ENCODE data around the gene MAPK13. TPM values are rescaled to one million over a fixed set of nuclear protein-coding genes. Genes with fewer than 3 reads are reported as not detected.

Gene MAPK13
- polyA plus RNA-seq, 1 donor from 2014 or later, result 1.8 TPM

- Histone ChIP-seq H4K20me1 (ENCODE audit: insufficient read depth) (no peaks in the 10 kb centered on the region), H3F3A (ENCODE audit: insufficient read depth, low read length, poor library complexity, severe bottlenecking) (no peaks in the 10 kb centered on the region), H2AFZ (ENCODE audit: low read depth, low read length) (no peak overlapping the region), H3K79me2 (replicated peaks; ENCODE audit: insufficient read depth, low read length) (no peaks in the 10 kb centered on the region), H3K36me3 (ENCODE audit: insufficient read depth, low read length) (no peaks in the 10 kb centered on the region), H3K4me3 (ENCODE audit: low read length) (no peak overlapping the region), H3K27me3 (ENCODE audit: insufficient read depth, low read depth, low read length) (no peaks in the 10 kb centered on the region), H3K9me2 (ENCODE audit: insufficient read depth, low read length) (no peaks in the 10 kb centered on the region), H3K27ac (ENCODE audit: low read length) (no peak overlapping the region), H3K9me3 (ENCODE audit: low read length) (no peaks in the 10 kb centered on the region), H3K9ac (ENCODE audit: low read length) (no peak overlapping the region), H3K4me2 (ENCODE audit: low read length) (no peak overlapping the region)
- TF ChIP-seq CTCF (IDR thresholded peaks at IDR 0.05; ENCODE audit: poor library complexity, severe bottlenecking), result no peak
- no peak for TF ChIP-seq RAD21 (conservative IDR thresholded peaks at IDR 0.05)
- no peak for TF ChIP-seq POLR2AphosphoS5 (IDR thresholded peaks at IDR 0.05)
- no peak for TF ChIP-seq REST (IDR thresholded peaks at IDR 0.05; ENCODE audit: borderline replicate concordance)
- no peak for TF ChIP-seq SMC3 (conservative IDR thresholded peaks at IDR 0.05; ENCODE audit: poor library complexity)
- no peak for TF ChIP-seq EP300 (conservative IDR thresholded peaks at IDR 0.05; ENCODE audit: poor library complexity, severe bottlenecking)
- no peak for TF ChIP-seq MXI1 (conservative IDR thresholded peaks at IDR 0.05; ENCODE audit: poor library complexity, severe bottlenecking)
- TF ChIP-seq TAF1 (IDR thresholded peaks at IDR 0.05; ENCODE audit: low read depth), result no peak
- no peak for TF ChIP-seq EZH2 (IDR thresholded peaks at IDR 0.05; ENCODE audit: borderline replicate concordance, insufficient read depth, low read length, poor library complexity, severe bottlenecking)
Measured at GRCh38 chr6:36101691-36102090, 28.6 kb upstream of the MAPK13 start.

GRCh38 chr6:36102853-36103252 lies 27.5 kb upstream of the MAPK13 start:
- Histone ChIP-seq H3K27me3 (ENCODE audit: insufficient read depth, low read depth, low read length) (no peaks in the 10 kb centered on the region), H3K9me3 (ENCODE audit: low read length) (no peaks in the 10 kb centered on the region), H3K36me3 (ENCODE audit: insufficient read depth, low read length) (no peaks in the 10 kb centered on the region), H3K79me2 (replicated peaks; ENCODE audit: insufficient read depth, low read length) (no peaks in the 10 kb centered on the region), H3K4me3 (ENCODE audit: low read length) (no peak overlapping the region), H3K9me2 (ENCODE audit: insufficient read depth, low read length) (no peaks in the 10 kb centered on the region), H3K9ac (ENCODE audit: low read length) (no peak overlapping the region), H3K4me2 (ENCODE audit: low read length) (no peak overlapping the region), H3K27ac (ENCODE audit: low read length) (no peak overlapping the region), H3F3A (ENCODE audit: insufficient read depth, low read length, poor library complexity, severe bottlenecking) (no peaks in the 10 kb centered on the region), H2AFZ (ENCODE audit: low read depth, low read length) (no peak overlapping the region), H4K20me1 (ENCODE audit: insufficient read depth) (no peaks in the 10 kb centered on the region)
- no peak for TF ChIP-seq REST (IDR thresholded peaks at IDR 0.05; ENCODE audit: borderline replicate concordance)
- no peak for TF ChIP-seq SMC3 (conservative IDR thresholded peaks at IDR 0.05; ENCODE audit: poor library complexity)
- TF ChIP-seq TAF1 (IDR thresholded peaks at IDR 0.05; ENCODE audit: low read depth), result no peak
- TF ChIP-seq EZH2 (IDR thresholded peaks at IDR 0.05; ENCODE audit: borderline replicate concordance, insufficient read depth, low read length, poor library complexity, severe bottlenecking), result no peak
- no peak for TF ChIP-seq MXI1 (conservative IDR thresholded peaks at IDR 0.05; ENCODE audit: poor library complexity, severe bottlenecking)
- TF ChIP-seq EP300 (conservative IDR thresholded peaks at IDR 0.05; ENCODE audit: poor library complexity, severe bottlenecking), result no peak
- no peak for TF ChIP-seq POLR2AphosphoS5 (IDR thresholded peaks at IDR 0.05)
- TF ChIP-seq CTCF (IDR thresholded peaks at IDR 0.05; ENCODE audit: poor library complexity, severe bottlenecking), result no peak
- TF ChIP-seq RAD21 (conservative IDR thresholded peaks at IDR 0.05), result no peak
